NCI-H2227 (cell line): Measurements from ENCODE around the gene ANKRD18B.
"Not testable (repeated sequence)": the region's sequence is repeated elsewhere in the genome, so short reads cannot be mapped to it uniquely, and the experiment has no call there.

Source experiments
- DNase-seq: peaks from one replicate; lab custom pipeline; 2025; ENCODE audit not compliant: unreplicated experiment; lab: John Stamatoyannopoulos, UW

The ANKRD18B gene

DNA sequence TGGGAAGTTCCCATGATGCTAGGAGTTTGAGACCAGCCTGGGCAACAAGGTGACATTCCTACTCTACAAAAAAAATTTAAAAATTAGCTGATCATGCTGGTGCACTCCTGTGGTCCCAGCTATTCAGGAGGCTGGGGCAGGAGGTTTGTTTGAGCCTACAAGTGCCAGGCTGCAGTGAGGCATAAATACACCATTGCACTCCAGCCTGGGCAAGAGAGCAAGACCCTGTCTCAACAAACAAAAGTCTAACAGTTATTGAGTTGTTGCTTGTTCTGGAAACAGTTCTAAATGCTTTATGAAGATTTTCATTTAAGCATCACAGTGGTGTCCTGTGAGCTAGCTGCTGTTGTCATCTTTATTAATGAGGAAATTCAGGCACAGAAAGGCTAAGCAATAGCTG lies 4.0 kb downstream of the ANKRD18B start:
- DNase-seq, result not testable (repeated sequence)

DNA sequence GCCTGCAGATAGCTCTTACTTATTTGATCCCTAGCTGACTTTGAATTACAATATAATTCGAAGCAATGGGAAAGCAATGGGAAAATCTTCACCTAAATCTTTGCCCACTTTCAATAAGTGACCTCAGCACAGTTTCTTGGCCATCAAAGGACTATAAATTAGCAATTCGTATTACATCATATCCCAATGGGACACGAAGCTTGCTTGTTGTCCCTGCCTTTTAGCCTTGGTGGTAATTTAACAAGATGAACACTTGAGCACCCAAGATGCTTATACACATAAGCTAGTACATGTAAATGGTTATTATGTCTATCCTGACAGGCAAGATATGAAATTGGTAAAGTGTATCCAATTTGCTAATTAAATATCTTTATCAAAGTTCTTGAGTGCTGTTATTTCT lies 9.9 kb downstream of the ANKRD18B start:
- DNase-seq, result not testable (repeated sequence)

DNA sequence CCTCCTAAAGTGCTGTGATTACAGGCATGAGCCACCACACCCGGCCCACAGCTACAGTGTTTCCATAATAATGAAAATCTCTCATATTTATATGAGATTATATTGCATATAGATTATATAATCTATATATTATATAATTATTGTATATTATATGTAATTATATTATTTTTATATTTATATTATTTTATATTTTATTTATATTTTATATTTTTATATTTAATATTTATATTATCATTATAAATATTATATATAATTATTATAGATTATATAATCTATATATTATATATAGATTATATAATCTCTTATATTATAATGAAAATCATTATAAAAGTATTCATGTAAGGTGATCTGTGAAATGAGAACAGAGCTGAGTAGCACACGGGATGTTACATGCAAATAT lies 11.5 kb downstream of the ANKRD18B start:
- DNase-seq, result no peak

GRCh38 chr9:33543463-33543862 lies 19.4 kb downstream of the ANKRD18B start:
- not testable (repeated sequence) for DNase-seq

DNA sequence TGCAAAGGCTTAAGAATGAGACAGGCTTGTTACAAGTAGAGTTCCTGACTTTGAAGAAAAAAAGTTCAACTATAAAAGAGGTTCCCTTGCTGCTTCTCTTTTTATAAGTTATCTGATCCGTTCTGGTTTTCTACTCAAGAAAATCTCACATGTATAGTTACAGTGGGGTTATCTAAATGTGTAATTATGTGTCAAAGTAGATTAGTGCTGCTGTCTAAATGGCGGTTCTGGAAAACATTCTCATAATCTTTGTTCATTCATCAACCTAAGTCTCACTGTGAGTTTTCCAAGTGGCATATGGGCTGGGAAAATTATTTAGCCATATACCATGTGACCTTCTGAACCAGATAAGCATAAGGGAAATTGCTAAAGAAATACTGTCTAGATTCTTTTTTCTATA lies 21.7 kb downstream of the ANKRD18B start:
- not testable (repeated sequence) for DNase-seq

GRCh38 chr9:33548816-33549215 lies 24.8 kb downstream of the ANKRD18B start:
- DNase-seq, result not testable (repeated sequence)

DNA sequence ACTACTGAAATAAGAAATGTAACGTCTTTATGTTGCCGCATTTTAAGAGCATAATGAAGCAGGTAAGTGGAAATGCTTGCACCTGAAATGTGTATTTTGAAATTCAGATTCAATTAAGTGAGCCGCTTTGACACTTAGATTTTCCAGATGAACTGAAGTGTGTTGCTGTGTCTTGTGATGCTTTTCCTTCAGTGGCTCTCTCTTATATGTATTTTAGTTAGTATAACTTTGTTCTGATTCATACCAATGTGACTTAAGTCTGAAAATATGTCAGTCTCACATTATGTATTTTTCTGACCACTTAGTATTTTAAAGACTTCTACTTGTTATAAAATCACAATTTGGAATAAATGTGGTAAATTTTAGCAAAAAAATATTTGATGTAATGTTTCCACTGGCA lies 25.4 kb downstream of the ANKRD18B start:
- DNase-seq, result not testable (repeated sequence)

DNA sequence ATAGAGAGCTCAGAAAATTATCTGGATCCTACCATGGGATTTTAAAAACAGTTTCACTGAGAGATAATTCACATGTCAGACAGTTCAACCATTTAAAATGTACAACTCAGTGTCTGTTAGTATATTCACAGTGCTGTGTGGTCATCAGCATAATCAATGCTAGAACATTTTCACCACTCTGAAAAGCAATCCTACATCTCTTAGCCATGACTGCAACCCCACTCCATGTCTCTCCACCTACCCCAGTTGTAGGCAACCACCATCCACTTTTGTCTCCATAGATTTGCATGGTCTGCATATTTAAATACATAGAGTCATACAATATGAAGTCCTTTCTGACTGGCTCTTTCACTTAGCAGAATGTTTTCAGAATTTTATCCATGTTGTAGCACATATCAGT lies 27.1 kb downstream of the ANKRD18B start:
- DNase-seq, result not testable (repeated sequence)

DNA sequence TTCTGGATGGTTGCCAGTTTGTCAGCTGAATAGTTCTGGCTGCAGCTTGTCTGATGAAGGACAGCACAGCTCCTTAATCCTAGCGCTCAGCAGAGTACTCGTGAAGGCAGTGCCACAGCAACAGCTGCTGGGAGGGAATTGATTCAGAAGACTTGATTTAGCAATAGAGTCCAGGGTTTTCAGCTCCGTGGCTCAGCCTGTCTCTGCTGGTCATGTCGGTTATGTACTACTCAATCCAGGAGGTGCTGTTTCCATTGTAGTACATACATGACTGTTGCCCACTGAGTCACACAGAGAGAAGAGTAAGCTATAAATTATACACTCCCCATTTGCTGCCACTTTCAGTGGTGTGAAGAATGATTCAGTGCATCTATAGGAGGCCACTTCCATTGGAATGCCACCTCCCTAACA lies 28.3 kb downstream of the ANKRD18B start:
- not testable (repeated sequence) for DNase-seq

GRCh38 chr9:33560217-33560616 lies 36.2 kb downstream of the ANKRD18B start:
- DNase-seq, result not testable (repeated sequence)

- not testable (repeated sequence) for DNase-seq
Observed at GRCh38 chr9:33562196-33562595, 38.1 kb downstream of the ANKRD18B start.

- DNase-seq, result not testable (repeated sequence)
Observed at GRCh38 chr9:33567776-33568175, 43.7 kb downstream of the ANKRD18B start.

DNA sequence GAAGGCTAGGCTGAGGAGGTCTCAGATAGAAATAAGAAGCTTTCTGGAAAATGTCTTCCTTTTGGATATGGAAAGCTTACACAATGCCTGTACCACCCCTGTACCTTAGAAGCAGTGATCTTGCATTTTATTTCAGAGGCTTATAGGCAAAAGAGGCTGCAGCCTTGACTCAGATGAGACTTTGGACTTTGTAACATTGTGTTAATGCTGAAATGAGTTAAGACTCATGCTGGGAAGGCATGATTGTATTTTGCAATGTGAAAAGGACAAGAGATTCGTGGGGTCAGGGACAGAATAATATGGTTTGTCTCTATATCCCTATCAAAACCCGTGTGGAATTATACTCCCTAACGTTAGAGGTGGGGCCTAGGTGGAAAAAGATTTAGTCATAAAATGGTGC lies 53.7 kb downstream of the ANKRD18B start:
- DNase-seq, result not testable (repeated sequence)

DNA sequence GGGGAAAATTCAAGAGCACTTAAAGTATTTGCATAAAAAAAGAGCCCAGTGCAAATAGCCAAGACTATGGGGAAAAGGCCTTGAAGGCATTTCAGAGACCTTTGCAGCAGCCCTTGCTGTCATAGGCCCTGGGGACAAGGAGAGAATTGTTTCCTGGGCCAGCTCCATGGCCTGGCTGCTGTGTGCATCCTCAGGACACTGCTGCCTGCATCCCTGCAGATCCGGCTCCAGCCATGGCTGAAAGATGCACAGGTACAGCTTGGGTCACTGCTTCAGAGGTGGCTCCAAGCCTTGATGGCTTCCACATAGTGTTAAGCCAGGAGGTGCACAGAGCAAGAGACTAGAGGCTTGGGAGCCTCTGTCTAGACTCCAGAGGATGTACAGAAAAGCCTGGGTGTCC lies 55.9 kb downstream of the ANKRD18B start:
- not testable (repeated sequence) for DNase-seq

DNA sequence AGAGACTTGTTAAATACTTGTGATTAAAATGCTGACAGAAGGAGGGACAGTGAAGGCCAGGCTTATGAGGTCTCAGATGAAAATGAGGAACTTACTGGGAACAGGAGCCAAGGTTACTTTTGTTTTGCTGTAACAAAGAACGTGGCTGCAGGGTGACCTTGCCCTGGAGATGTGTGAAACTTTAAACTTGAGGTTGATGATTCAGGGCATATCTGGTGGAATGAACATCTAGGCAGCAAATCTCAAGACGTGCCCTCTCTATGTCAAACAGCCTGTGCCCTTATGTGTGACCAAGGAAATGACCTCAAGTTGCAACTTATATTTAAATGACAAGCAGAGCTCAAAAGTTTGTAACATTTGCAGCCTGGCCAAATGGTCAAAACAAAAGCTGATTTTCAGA lies 58.6 kb downstream of the ANKRD18B start:
- DNase-seq, result not testable (repeated sequence)

- not testable (repeated sequence) for DNase-seq
Observed at GRCh38 chr9:33586128-33586527, 62.1 kb downstream of the ANKRD18B start.

GRCh38 chr9:33587799-33588198 lies 63.7 kb downstream of the ANKRD18B start:
- not testable (repeated sequence) for DNase-seq

GRCh38 chr9:33588876-33589275 lies 64.8 kb downstream of the ANKRD18B start:
- DNase-seq, result not testable (repeated sequence)

GRCh38 chr9:33590857-33591256 lies 66.8 kb downstream of the ANKRD18B start:
- not testable (repeated sequence) for DNase-seq

- not testable (repeated sequence) for DNase-seq
Observed at GRCh38 chr9:33596974-33597373, 72.9 kb downstream of the ANKRD18B start.

GRCh38 chr9:33597386-33597785 lies 73.3 kb downstream of the ANKRD18B start:
- not testable (repeated sequence) for DNase-seq

- DNase-seq, result not testable (repeated sequence)
Observed at GRCh38 chr9:33598796-33599379, 74.8 kb downstream of the ANKRD18B start.

DNA sequence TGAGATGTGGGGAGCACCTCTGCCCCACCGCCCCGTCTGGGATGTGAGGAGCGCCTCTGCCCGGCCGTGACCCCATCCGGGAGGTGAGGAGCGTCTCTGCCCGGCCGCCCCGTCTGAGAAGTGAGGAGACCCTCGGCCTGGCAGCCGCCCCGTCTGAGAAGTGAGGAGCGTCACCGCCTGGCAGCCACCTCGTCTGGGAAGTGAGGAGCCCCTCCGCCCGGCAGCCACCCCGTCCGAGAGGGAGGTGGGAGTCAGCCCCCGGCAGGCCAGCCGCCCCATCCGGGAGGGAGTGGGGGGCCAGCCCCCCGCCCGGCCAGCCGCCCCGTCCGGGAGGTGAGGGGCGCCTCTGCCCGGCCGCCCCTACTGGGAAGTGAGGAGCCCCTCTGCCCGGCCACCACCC lies 76.9 kb downstream of the ANKRD18B start:
- DNase-seq, result not testable (repeated sequence)
